DOHH2 (cell line): ENCODE results near the gene LAMA5.

Experiments
- H3F3A ChIP-seq: fragments of 200-600 bp; sonication (generic), shearing (Covaris generic); 2 replicates; pipeline ENCODE4 v1.6.0; 2016; ENCODE audit warnings: antibody characterized with exemption, mild to moderate bottlenecking; ENCODE audit not compliant: control insufficient read depth, insufficient read depth
- H3K27ac ChIP-seq: fragments of 200-600 bp; sonication (generic); 2 replicates; pipeline ENCODE4 v1.5.1; 2014; ENCODE audit warnings: low read depth, mild to moderate bottlenecking, low read length, moderate library complexity
- H3K27me3 ChIP-seq: fragments of 200-600 bp; sonication (generic); 2 replicates; pipeline ENCODE4 v1.6.1; 2014; ENCODE audit warnings: mild to moderate bottlenecking, low read length, mixed read lengths; ENCODE audit not compliant: control insufficient read depth
- H3K36me3 ChIP-seq: fragments of 200-600 bp; sonication (generic); 2 replicates; pipeline ENCODE4 v1.6.1; 2014; ENCODE audit warnings: mild to moderate bottlenecking, low read length, moderate library complexity, mixed read lengths; ENCODE audit not compliant: control insufficient read depth
- H3K4me1 ChIP-seq: fragments of 200-600 bp; sonication (generic); 2 replicates; pipeline ENCODE4 v1.6.1; 2014; ENCODE audit warnings: mild to moderate bottlenecking, low read length, mixed read lengths; ENCODE audit not compliant: control insufficient read depth
- H3K4me2 ChIP-seq: fragments of 200-600 bp; sonication (generic); 2 replicates; pipeline ENCODE4 v1.6.0; 2014; ENCODE audit warnings: mild to moderate bottlenecking, low read length, moderate library complexity
- H3K4me3 ChIP-seq: fragments of 200-600 bp; sonication (generic); 2 replicates; pipeline ENCODE4 v1.5.1; 2014; ENCODE audit warnings: mild to moderate bottlenecking, low read length, mixed read lengths
- H3K79me2 ChIP-seq: fragments of 200-600 bp; sonication (generic); 2 replicates; pipeline ENCODE4 v1.6.1; 2014; ENCODE audit warnings: mild to moderate bottlenecking, low read length, mixed read lengths; ENCODE audit not compliant: control insufficient read depth
- H3K9me2 ChIP-seq: fragments of 200-600 bp; sonication (generic); replicated peaks from 2 replicates; pipeline ENCODE4 v1.6.1; 2014; ENCODE audit warnings: mild to moderate bottlenecking, low read length, mixed read lengths; ENCODE audit not compliant: control insufficient read depth
- H3K9me3 ChIP-seq: fragments of 200-600 bp; sonication (generic); 2 replicates; pipeline ENCODE4 v1.6.1; 2014; ENCODE audit warnings: antibody characterized with exemption, low read length, mixed read lengths; ENCODE audit not compliant: control insufficient read depth, insufficient read depth
- H4K20me1 ChIP-seq: fragments of 200-600 bp; sonication (generic); 2 replicates; pipeline ENCODE4 v1.6.0; 2014; ENCODE audit warnings: low read depth, mild to moderate bottlenecking, antibody characterized with exemption, low read length, moderate library complexity; ENCODE audit not compliant: control insufficient read depth, insufficient read depth
- EZH2phosphoT487 ChIP-seq: fragments of 200-600 bp; sonication (generic); IDR thresholded peaks from 2 replicates; pipeline ENCODE4 v1.6.1; 2017; ENCODE audit warnings: borderline replicate concordance, mild to moderate bottlenecking, antibody characterized with exemption, low read length, moderate library complexity, mixed read lengths
- TF ChIP-seq, protein P1 (sequence below): fragments of 200-600 bp; sonication (generic); IDR thresholded peaks from one replicate; pipeline ENCODE4 v1.5.1; 2014; ENCODE audit warnings: antibody characterized with exemption, mild to moderate bottlenecking, low read depth, low read length; ENCODE audit not compliant: poor library complexity, severe bottlenecking

Gene LAMA5

GRCh38 chr20:62330576-62331317, 36.4 kb downstream of the LAMA5 start:
- no peak overlapping the region for H3K4me3 ChIP-seq
- H3F3A ChIP-seq = no peaks in the 10 kb centered on the region
- H3K4me1 ChIP-seq = peaks cover 5% of the 10 kb centered on the region
- no peaks in the 10 kb centered on the region for H3K9me3 ChIP-seq
- no peak overlapping the region for H3K4me2 ChIP-seq
- H3K79me2 ChIP-seq = no peaks in the 10 kb centered on the region
- H4K20me1 ChIP-seq = no peaks in the 10 kb centered on the region
- no peaks in the 10 kb centered on the region for H3K9me2 ChIP-seq
- H3K27ac ChIP-seq = no peak overlapping the region
- H3K27me3 ChIP-seq = no peaks in the 10 kb centered on the region
- peaks cover 17% of the 10 kb centered on the region; the same call in 1 of the 2 replicates for H3K36me3 ChIP-seq
- TF ChIP-seq, protein P1, sequence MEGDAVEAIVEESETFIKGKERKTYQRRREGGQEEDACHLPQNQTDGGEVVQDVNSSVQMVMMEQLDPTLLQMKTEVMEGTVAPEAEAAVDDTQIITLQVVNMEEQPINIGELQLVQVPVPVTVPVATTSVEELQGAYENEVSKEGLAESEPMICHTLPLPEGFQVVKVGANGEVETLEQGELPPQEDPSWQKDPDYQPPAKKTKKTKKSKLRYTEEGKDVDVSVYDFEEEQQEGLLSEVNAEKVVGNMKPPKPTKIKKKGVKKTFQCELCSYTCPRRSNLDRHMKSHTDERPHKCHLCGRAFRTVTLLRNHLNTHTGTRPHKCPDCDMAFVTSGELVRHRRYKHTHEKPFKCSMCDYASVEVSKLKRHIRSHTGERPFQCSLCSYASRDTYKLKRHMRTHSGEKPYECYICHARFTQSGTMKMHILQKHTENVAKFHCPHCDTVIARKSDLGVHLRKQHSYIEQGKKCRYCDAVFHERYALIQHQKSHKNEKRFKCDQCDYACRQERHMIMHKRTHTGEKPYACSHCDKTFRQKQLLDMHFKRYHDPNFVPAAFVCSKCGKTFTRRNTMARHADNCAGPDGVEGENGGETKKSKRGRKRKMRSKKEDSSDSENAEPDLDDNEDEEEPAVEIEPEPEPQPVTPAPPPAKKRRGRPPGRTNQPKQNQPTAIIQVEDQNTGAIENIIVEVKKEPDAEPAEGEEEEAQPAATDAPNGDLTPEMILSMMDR = no peak
- no peak for TF ChIP-seq EZH2phosphoT487

DNA sequence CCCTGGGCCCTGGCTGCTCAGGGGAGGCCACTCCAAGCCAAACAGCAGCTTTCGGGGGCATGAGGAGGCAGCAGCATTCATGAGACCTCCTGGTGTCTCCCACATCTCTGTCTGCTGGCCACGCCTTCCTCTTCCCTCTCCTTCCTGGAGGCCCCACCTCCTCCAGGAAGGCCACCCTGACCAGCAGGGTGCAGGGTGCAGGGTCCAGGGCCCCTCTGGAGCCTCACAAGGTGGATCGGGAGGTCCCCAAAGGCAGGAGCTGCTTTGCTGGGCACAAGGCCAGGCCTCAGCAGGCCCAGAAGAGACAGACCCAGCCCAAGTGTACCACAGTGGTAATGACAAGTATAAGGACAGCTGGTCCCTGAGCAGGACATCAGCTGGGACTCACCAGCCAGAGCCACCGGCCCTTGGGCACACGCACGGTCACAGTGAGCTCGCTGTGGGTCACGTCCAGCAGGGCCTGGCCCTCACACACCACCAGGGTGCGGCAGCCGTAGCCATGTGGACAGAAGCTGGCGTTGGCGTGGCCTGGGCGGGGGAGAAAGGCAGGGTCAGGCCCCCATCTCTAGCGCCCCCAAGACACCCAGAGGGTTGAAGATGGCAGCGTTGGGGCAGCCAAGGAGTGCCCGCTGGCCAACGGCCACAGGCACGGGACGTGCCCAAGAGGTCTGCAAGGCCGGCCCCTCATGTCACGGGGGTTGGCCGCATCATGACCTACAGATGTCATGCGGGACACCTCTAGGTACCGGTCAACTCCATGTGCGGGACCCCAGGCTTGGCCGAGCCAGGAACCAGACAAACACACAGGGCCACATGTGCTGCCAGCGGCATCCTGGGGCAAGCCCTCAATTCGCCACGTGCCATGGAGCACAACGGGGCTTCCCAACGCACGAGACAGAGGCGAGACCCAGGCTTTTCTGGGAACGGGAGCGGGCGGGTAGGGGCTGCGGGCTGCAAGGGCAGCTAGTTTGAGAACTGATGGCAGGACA, 37.4 kb downstream of the LAMA5 start:
- Histone ChIP-seq H3K9me2 (no peaks in the 10 kb centered on the region), H3K79me2 (no peaks in the 10 kb centered on the region), H3K36me3 (peaks cover 17% of the 10 kb centered on the region; the same call in 1 of the 2 replicates), H3K4me1 (peaks cover 5% of the 10 kb centered on the region; the same call in 1 of the 2 replicates), H4K20me1 (no peaks in the 10 kb centered on the region), H3K27me3 (no peaks in the 10 kb centered on the region), H3F3A (no peaks in the 10 kb centered on the region), H3K27ac (no peak overlapping the region), H3K4me3 (no peak overlapping the region), H3K4me2 (no peak overlapping the region), H3K9me3 (no peaks in the 10 kb centered on the region)
- TF ChIP-seq EZH2phosphoT487 = no peak
- TF ChIP-seq, protein P1 = no peak

- Histone ChIP-seq H3K79me2 (no peaks in the 10 kb centered on the region), H3K27me3 (no peaks in the 10 kb centered on the region), H3K36me3 (peaks cover 17% of the 10 kb centered on the region; the same call in 1 of the 2 replicates), H3K9me2 (no peaks in the 10 kb centered on the region), H3F3A (no peaks in the 10 kb centered on the region), H3K4me2 (no peak overlapping the region), H3K27ac (no peak overlapping the region), H3K4me1 (peaks cover 5% of the 10 kb centered on the region; the same call in 1 of the 2 replicates), H3K9me3 (no peaks in the 10 kb centered on the region), H4K20me1 (no peaks in the 10 kb centered on the region), H3K4me3 (no peak overlapping the region)
- no peak for TF ChIP-seq EZH2phosphoT487
- TF ChIP-seq, protein P1 = no peak
Measured at GRCh38 chr20:62328684-62329388, 38.3 kb downstream of the LAMA5 start.
